SK-N-MC (cell line): Measurements from ENCODE around the gene ALDH3B2.

ENCODE experiments used
- EZH2 ChIP-seq: fragments of 200-600 bp; sonication (generic); IDR thresholded peaks from one replicate; pipeline ENCODE4 v1.6.1; 2017; ENCODE audit warnings: antibody characterized with exemption
- FOXP2 ChIP-seq: optimal IDR thresholded peaks from 2 replicates; pipeline ENCODE3; 2011; ENCODE audit warnings: mild to moderate bottlenecking, moderate library complexity; ENCODE audit not compliant: insufficient read depth; ENCODE audit errors: extremely low read length, control extremely low read depth
- POLR2AphosphoS5 ChIP-seq: IDR thresholded peaks from 2 replicates; pipeline ENCODE4 v1.6.1; 2012; ENCODE audit warnings: mild to moderate bottlenecking, low read depth, low read length, borderline replicate concordance

GRCh38 chr11:67704524-67704923, 30.1 kb upstream of the ALDH3B2 start:
- TF ChIP-seq POLR2AphosphoS5 (no peak), EZH2 (no peak), FOXP2 (no peak)
